ENCODE results near the gene NPDC1. TPM values are rescaled to one million over a fixed set of nuclear protein-coding genes. Genes with fewer than 3 reads are reported as not detected.
"Not testable (repeated sequence)": the region's sequence is repeated elsewhere in the genome, so short reads cannot be mapped to it uniquely, and the experiment has no call there.

NPDC1 gene
- polyA plus RNA-seq, 3 donors: 12.9 to 38.4 (median 31.5) TPM

- no peak for DNase-seq (ENCODE audit: extremely low read depth in 1 of 11, low read depth in 9 of 11, low spot score in 4 of 11)
Measured at GRCh38 chr9:137008312-137008711, 37.7 kb downstream of the NPDC1 start.

- DNase-seq (ENCODE audit: extremely low read depth in 1 of 11, low read depth in 9 of 11, low spot score in 4 of 11): no peak
Measured at GRCh38 chr9:137007816-137008270, 38.1 kb downstream of the NPDC1 start.

GRCh38 chr9:137007108-137007815, 38.7 kb downstream of the NPDC1 start:
- no peak for DNase-seq (ENCODE audit: extremely low read depth in 1 of 11, low read depth in 9 of 11, low spot score in 4 of 11)

GRCh38 chr9:137006116-137007003, 39.6 kb downstream of the NPDC1 start:
- DNase-seq (ENCODE audit: extremely low read depth in 1 of 11, low read depth in 9 of 11, low spot score in 4 of 11): no peak

- not testable (repeated sequence) for DNase-seq (ENCODE audit: extremely low read depth in 1 of 11, low read depth in 9 of 11, low spot score in 4 of 11)
Measured at GRCh38 chr9:137004285-137004684, 41.7 kb downstream of the NPDC1 start.

GRCh38 chr9:137002646-137003041, 43.3 kb downstream of the NPDC1 start:
- no peak for DNase-seq (ENCODE audit: extremely low read depth in 1 of 11, low read depth in 9 of 11, low spot score in 4 of 11)

GRCh38 chr9:137001857-137002645, 43.9 kb downstream of the NPDC1 start:
- DNase-seq (ENCODE audit: extremely low read depth in 1 of 11, low read depth in 9 of 11, low spot score in 4 of 11): no peak

GRCh38 chr9:137000177-137000930, 45.6 kb downstream of the NPDC1 start:
- no peak for DNase-seq (ENCODE audit: extremely low read depth in 1 of 11, low read depth in 9 of 11, low spot score in 4 of 11)

GRCh38 chr9:136997830-136998234, 48.1 kb downstream of the NPDC1 start:
- no peak for DNase-seq (ENCODE audit: extremely low read depth in 1 of 11, low read depth in 9 of 11, low spot score in 4 of 11)

- no peak for DNase-seq (ENCODE audit: extremely low read depth in 1 of 11, low read depth in 9 of 11, low spot score in 4 of 11)
Measured at GRCh38 chr9:136997371-136997770, 48.6 kb downstream of the NPDC1 start.

GRCh38 chr9:136996361-136997292, 49.4 kb downstream of the NPDC1 start, which contains the start of gene CLIC3:
Gene CLIC3, minus strand, starts transcription at chr9:136996568. Its CDS starts 25 bp downstream, at chr9:136996543.
- DNase-seq (ENCODE audit: extremely low read depth in 1 of 11, low read depth in 9 of 11, low spot score in 4 of 11): no peak

- no peak for DNase-seq (ENCODE audit: extremely low read depth in 1 of 11, low read depth in 9 of 11, low spot score in 4 of 11)
Measured at GRCh38 chr9:136995772-136996311, 50.1 kb downstream of the NPDC1 start.

GRCh38 chr9:136995362-136995761, 50.6 kb downstream of the NPDC1 start:
- DNase-seq (ENCODE audit: extremely low read depth in 1 of 11, low read depth in 9 of 11, low spot score in 4 of 11): no peak

- DNase-seq (ENCODE audit: extremely low read depth in 1 of 11, low read depth in 9 of 11, low spot score in 4 of 11): no peak
Measured at GRCh38 chr9:136994888-136995230, 51.1 kb downstream of the NPDC1 start.

GRCh38 chr9:136994180-136994887, 51.6 kb downstream of the NPDC1 start:
- no peak for DNase-seq (ENCODE audit: extremely low read depth in 1 of 11, low read depth in 9 of 11, low spot score in 4 of 11)

- no peak for DNase-seq (ENCODE audit: extremely low read depth in 1 of 11, low read depth in 9 of 11, low spot score in 4 of 11)
Measured at GRCh38 chr9:136992819-136993369, 53.1 kb downstream of the NPDC1 start.

All from renal cortex interstitium (tissue), 11 donors.